H9 (cell line): Measurements from ENCODE around the gene WFDC10A. TPM values are rescaled to one million over a fixed set of nuclear protein-coding genes. Genes with fewer than 3 reads are reported as not detected.

Experiments used
- DNase-seq: peaks from one replicate; pipeline ENCODE4 v3.0.0-alpha.2; 2017
- H2AFZ ChIP-seq: one replicate; pipeline ENCODE4 v1.6.1; 2013; ENCODE audit warnings: mild to moderate bottlenecking, low read length, control low read depth, moderate library complexity
- H2AK5ac ChIP-seq: 2 replicates; pipeline ENCODE4 v1.6.1; 2013; ENCODE audit warnings: low read length, control low read depth, mixed read lengths; ENCODE audit not compliant: insufficient read length
- H2BK120ac ChIP-seq: one replicate; pipeline ENCODE4 v1.6.1; 2013; ENCODE audit warnings: low read depth, mild to moderate bottlenecking, low read length, control low read depth, inconsistent platforms; ENCODE audit not compliant: poor library complexity, severe bottlenecking
- H2BK12ac ChIP-seq: 2 replicates; pipeline ENCODE4 v1.6.1; 2013; ENCODE audit warnings: low read length, control low read depth, mixed read lengths, low read depth; ENCODE audit not compliant: insufficient read length
- H2BK15ac ChIP-seq: 2 replicates; pipeline ENCODE4 v1.6.1; 2013; ENCODE audit warnings: low read depth, low read length, control low read depth
- H2BK20ac ChIP-seq: one replicate; pipeline ENCODE4 v1.6.1; 2013; ENCODE audit warnings: low read depth, mild to moderate bottlenecking, low read length, control low read depth, inconsistent platforms; ENCODE audit not compliant: poor library complexity, severe bottlenecking
- H2BK5ac ChIP-seq: 2 replicates; pipeline ENCODE4 v1.6.1; 2013; ENCODE audit warnings: low read length, control low read depth, mixed read lengths; ENCODE audit not compliant: insufficient read length
- H3K14ac ChIP-seq: 2 replicates; pipeline ENCODE4 v1.6.1; 2013; ENCODE audit warnings: low read length, control low read depth; ENCODE audit not compliant: insufficient read depth
- H3K18ac ChIP-seq: 2 replicates; pipeline ENCODE4 v1.6.1; 2013; ENCODE audit warnings: low read depth, mild to moderate bottlenecking, mixed read lengths, low read length, control low read depth; ENCODE audit not compliant: insufficient read length
- H3K23ac ChIP-seq: 2 replicates; pipeline ENCODE4 v1.6.1; 2013; ENCODE audit warnings: low read length, control low read depth, mixed read lengths, low read depth; ENCODE audit not compliant: insufficient read length
- H3K23me2 ChIP-seq: 2 replicates; pipeline ENCODE4 v1.6.1; 2013; ENCODE audit warnings: low read depth, mild to moderate bottlenecking, mixed read lengths, low read length, control low read depth; ENCODE audit not compliant: insufficient read length, poor library complexity, severe bottlenecking
- H3K27ac ChIP-seq: 2 replicates; pipeline ENCODE4 v1.5.1; 2013; ENCODE audit warnings: low read length, control low read depth, mixed read lengths, low read depth; ENCODE audit not compliant: insufficient read length
- H3K27me3 ChIP-seq: 2 replicates; pipeline ENCODE4 v1.6.1; 2013; ENCODE audit warnings: low read length, control low read depth, inconsistent platforms; ENCODE audit not compliant: insufficient read depth
- H3K4ac ChIP-seq: 2 replicates; pipeline ENCODE4 v1.6.1; 2013; ENCODE audit warnings: low read depth, mild to moderate bottlenecking, control low read depth, inconsistent platforms, low read length, moderate library complexity
- H3K4me1 ChIP-seq: 2 replicates; pipeline ENCODE4 v1.6.1; 2013; ENCODE audit warnings: low read length, control low read depth, inconsistent platforms; ENCODE audit not compliant: insufficient read depth
- H3K4me2 ChIP-seq: 2 replicates; pipeline ENCODE4 v1.6.1; 2013; ENCODE audit warnings: low read length, control low read depth, mixed read lengths; ENCODE audit not compliant: insufficient read length, insufficient read depth
- H3K56ac ChIP-seq: 2 replicates; pipeline ENCODE4 v1.6.1; 2013; ENCODE audit warnings: low read depth, mild to moderate bottlenecking, mixed read lengths, low read length, control low read depth; ENCODE audit not compliant: insufficient read length
- H3K79me1 ChIP-seq: 2 replicates; pipeline ENCODE4 v1.6.1; 2013; ENCODE audit warnings: low read depth, mild to moderate bottlenecking, moderate library complexity, low read length, control low read depth, inconsistent platforms; ENCODE audit not compliant: insufficient read depth, poor library complexity, severe bottlenecking
- H3K79me2 ChIP-seq: 2 replicates; pipeline ENCODE4 v1.6.1; 2013; ENCODE audit warnings: low read length, control low read depth, inconsistent platforms; ENCODE audit not compliant: insufficient read depth
- H3K9ac ChIP-seq: 2 replicates; pipeline ENCODE4 v1.6.1; 2013; ENCODE audit warnings: low read length, control low read depth, mixed read lengths; ENCODE audit not compliant: insufficient read length; ENCODE audit errors: extremely low read depth
- H3K9me3 ChIP-seq: one replicate; pipeline ENCODE4 v1.6.1; 2013; ENCODE audit warnings: low read depth, low read length, inconsistent platforms; ENCODE audit not compliant: control insufficient read depth
- H3T11ph ChIP-seq: one replicate; pipeline ENCODE4 v1.6.1; 2013; ENCODE audit warnings: mild to moderate bottlenecking, low read length, control low read depth, inconsistent platforms
- H4K20me1 ChIP-seq: one replicate; pipeline ENCODE4 v1.6.1; 2013; ENCODE audit not compliant: control insufficient read depth, insufficient read length, insufficient read depth
- H4K5ac ChIP-seq: 2 replicates; pipeline ENCODE4 v1.6.1; 2013; ENCODE audit warnings: low read depth, mild to moderate bottlenecking, mixed read lengths, low read length, control low read depth; ENCODE audit not compliant: insufficient read length
- H4K8ac ChIP-seq: replicated peaks from 2 replicates; pipeline ENCODE4 v1.6.1; 2013; ENCODE audit warnings: low read length, control low read depth, mixed read lengths, low read depth; ENCODE audit not compliant: insufficient read length
- H4K91ac ChIP-seq: 2 replicates; pipeline ENCODE4 v1.6.1; 2013; ENCODE audit warnings: low read depth, mild to moderate bottlenecking, moderate library complexity, mixed read lengths, low read length, control low read depth; ENCODE audit not compliant: insufficient read length
- H3K27ac Mint-ChIP-seq, 3 experiments: 2 replicates in 2 of 3; 3 replicates in 1 of 3; pipeline ENCODE4 v1.8.0; 2020 to 2021; ENCODE audit warnings: mixed read lengths in 3 of 3, mild to moderate bottlenecking in 1 of 3, moderate library complexity in 1 of 3
- H3K27me3 Mint-ChIP-seq: 2 replicates; pipeline ENCODE4 v1.8.0; 2021; ENCODE audit warnings: low read depth, mild to moderate bottlenecking, moderate library complexity, mixed read lengths
- H3K36me3 Mint-ChIP-seq, 3 experiments: 2 replicates in 2 of 3; 3 replicates in 1 of 3; pipeline ENCODE4 v1.8.0; 2020 to 2021; ENCODE audit warnings: low read depth in 3 of 3, mixed read lengths in 3 of 3; ENCODE audit not compliant: insufficient read depth in 1 of 3
- H3K4me1 Mint-ChIP-seq, 2 experiments: 2 replicates each; pipeline ENCODE4 v1.8.0; 2020; ENCODE audit warnings: mixed read lengths in 2 of 2
- H3K4me3 Mint-ChIP-seq, 2 experiments: 2 replicates in 1 of 2; 3 replicates in 1 of 2; pipeline ENCODE4 v1.8.0; 2020 to 2021; ENCODE audit warnings: mild to moderate bottlenecking in 2 of 2, mixed read lengths in 2 of 2, moderate library complexity in 1 of 2
- H3K9me3 Mint-ChIP-seq, 2 experiments: 2 replicates in 1 of 2; 3 replicates in 1 of 2; pipeline ENCODE4 v1.8.0; 2020; ENCODE audit warnings: mild to moderate bottlenecking in 2 of 2, mixed read lengths in 2 of 2, moderate library complexity in 1 of 2
- CTCF ChIP-seq: fragments of 200-600 bp; sonication (generic); conservative IDR thresholded peaks from 3 replicates; pipeline ENCODE4 v1.8.0; 2021; ENCODE audit warnings: antibody characterized with exemption, mild to moderate bottlenecking
- WGBS: extraction: QIAGEN DNeasy Blood & Tissue Kit; methylation state at CpG from one replicate; pipeline ENCODE4 v1.1.7; 2013; ENCODE audit warnings: missing lambda C conversion rate, low lambda C conversion rate, mixed read lengths; ENCODE audit not compliant: insufficient read length; ENCODE audit errors: extremely low coverage; 5-methylcytosine and 5-hydroxymethylcytosine counted together
- total RNA-seq: library from RNA; stranded (reverse); gene quantifications from 2 replicates; pipeline ENCODE4 v1.2.1, GENCODE V29; 2021

WFDC10A gene
- total RNA-seq, 1 experiment from 2014 or later, result not detected

GRCh38 chr20:45607810-45608209 lies 21.7 kb upstream of the WFDC10A start:
- H3K4me2 ChIP-seq, result no peak overlapping the region
- no CpG with 5 or more reads among the region's 1 CpG for WGBS
- no peak for DNase-seq
- no peak overlapping the region for H3K27ac ChIP-seq
- no peak overlapping the region for H3K4me3 Mint-ChIP-seq
- H2BK120ac ChIP-seq, result no peak overlapping the region
- no peaks in the 10 kb centered on the region for H3K79me1 ChIP-seq
- H3K4ac ChIP-seq, result no peak overlapping the region
- H3K23me2 ChIP-seq, result no peaks in the 10 kb centered on the region
- peaks cover 22 to 32% of the 10 kb centered on the region in 2 experiments for H3K9me3 Mint-ChIP-seq
- H4K8ac ChIP-seq, result no peak overlapping the region
- H2BK12ac ChIP-seq, result no peak overlapping the region
- peaks cover 2 to 19% (median 13%) of the 10 kb centered on the region in 3 experiments for H3K36me3 Mint-ChIP-seq
- H3K9ac ChIP-seq, result no peak overlapping the region
- peaks cover 10% of the 10 kb centered on the region in 2 experiments for H3K4me1 Mint-ChIP-seq
- peaks cover 11% of the 10 kb centered on the region for H3K9me3 ChIP-seq
- no peak for TF ChIP-seq CTCF
- H3K23ac ChIP-seq, result no peak overlapping the region
- H3K56ac ChIP-seq, result no peak overlapping the region
- H4K20me1 ChIP-seq, result no peaks in the 10 kb centered on the region
- no peaks in the 10 kb centered on the region for H3K79me2 ChIP-seq
- no peak overlapping the region for H4K91ac ChIP-seq
- no peak overlapping the region for H3K14ac ChIP-seq
- H3T11ph ChIP-seq, result no peak overlapping the region
- no peak overlapping the region for H4K5ac ChIP-seq
- H3K27ac Mint-ChIP-seq, result no peak overlapping the region
- peaks cover 3% of the 10 kb centered on the region; the same call in 1 of the 2 replicates for H3K4me1 ChIP-seq
- H3K27me3 ChIP-seq, result no peaks in the 10 kb centered on the region
- no peak overlapping the region for H2AK5ac ChIP-seq
- no peak overlapping the region for H2AFZ ChIP-seq
- H2BK15ac ChIP-seq, result no peak overlapping the region
- H2BK20ac ChIP-seq, result no peak overlapping the region
- no peak overlapping the region for H2BK5ac ChIP-seq
- H3K27me3 Mint-ChIP-seq, result no peaks in the 10 kb centered on the region; the same call in 1 of the 2 replicates
- H3K18ac ChIP-seq, result no peak overlapping the region
